Uterus (tissue), 4 donors: Measurements from ENCODE around the gene NFIL3. TPM values are rescaled to one million over a fixed set of nuclear protein-coding genes. Genes with fewer than 3 reads are reported as not detected.
"Not testable (repeated sequence)": the region's sequence is repeated elsewhere in the genome, so short reads cannot be mapped to it uniquely, and the experiment has no call there.

ENCODE experiments used
- DNase-seq, 2 donors: peaks; one replicate each; pipeline ENCODE4 v3.0.0-alpha.2; 2019 to 2020
- H3K27ac ChIP-seq, 2 donors: fragments of 200-600 bp; sonication (generic); 1 replicate in 1 of 2; 2 replicates in 1 of 2; pipeline ENCODE4 v1.5.1; 2016 to 2018
- H3K27me3 ChIP-seq, 2 donors: fragments of 200-600 bp; sonication (generic); one replicate each; pipeline ENCODE4 v1.5.1; 2018 to 2019; ENCODE audit warnings: control low read depth in 1 of 2
- H3K36me3 ChIP-seq, 2 donors: fragments of 200-600 bp; sonication (generic); one replicate each; pipeline ENCODE4 v1.5.1; 2019; ENCODE audit warnings: control low read depth in 1 of 2
- H3K4me1 ChIP-seq, 2 donors: fragments of 200-600 bp; sonication (generic); one replicate each; pipeline ENCODE4 v1.5.1; 2018 to 2019; ENCODE audit warnings: control low read depth in 1 of 2
- H3K4me3 ChIP-seq, 2 donors: fragments of 200-600 bp; sonication (generic); 1 replicate in 1 of 2; 2 replicates in 1 of 2; pipeline ENCODE4 v1.5.1; 2018 to 2019; ENCODE audit warnings: mild to moderate bottlenecking in 1 of 2
- H3K9me3 ChIP-seq, 2 donors: fragments of 200-600 bp; sonication (generic); one replicate each; pipeline ENCODE4 v1.5.1; 2019; ENCODE audit warnings: control low read depth in 1 of 2
- CTCF ChIP-seq, 4 experiments: fragments of 200-600 bp in 2 of 4; fragments of 450-650 bp in 2 of 4; sonication (generic) in 2 of 4; IDR thresholded peaks; one replicate each; pipeline ENCODE4 v1.5.1; 2016 to 2019; ENCODE audit warnings: antibody characterized with exemption in 4 of 4, mild to moderate bottlenecking in 2 of 4, moderate library complexity in 1 of 4
- POLR2A ChIP-seq, 2 donors: fragments of 450-650 bp; IDR thresholded peaks; one replicate each; pipeline ENCODE4 v1.6.1; 2016; ENCODE audit warnings: antibody characterized with exemption in 2 of 2, mild to moderate bottlenecking in 1 of 2, moderate library complexity in 1 of 2
- intact Hi-C: fragments of 100-400 bp; cut with DNase I; formaldehyde crosslinking; loops from one replicate; pipeline ENCODE4 v1.15.1; 2023; ENCODE audit warnings: low total_unique reads
- total RNA-seq, 4 donors: library from RNA; depleted of rRNA in 3 of 4; stranded (reverse); fragments of >200 nt in 3 of 4; gene quantifications; one replicate each; pipeline versions ENCODE4 v1.1.0 to v1.2.4, GENCODE V29; 2014 to 2023
- donor health status: DM: yes; HTN: yes; CAD: no.

NFIL3 gene
- total RNA-seq, 4 donors from 2014 or later: 28.5 to 74.7 (median 64.8) TPM

GRCh38 chr9:91379426-91379825 lies 44.2 kb downstream of the NFIL3 start:
- intact Hi-C loops: no loop called here
- no peak overlapping the region for H3K4me3 ChIP-seq
- no peak overlapping the region for H3K27ac ChIP-seq
- no peaks in the 10 kb centered on the region for H3K27me3 ChIP-seq
- no peak for TF ChIP-seq POLR2A (IDR thresholded peaks at IDR 0.05)
- no peak for TF ChIP-seq CTCF (IDR thresholded peaks at IDR 0.05)
- DNase-seq: no peak
- no peaks in the 10 kb centered on the region for H3K4me1 ChIP-seq
- no peaks in the 10 kb centered on the region for H3K36me3 ChIP-seq
- H3K9me3 ChIP-seq: no peaks in the 10 kb centered on the region

DNA sequence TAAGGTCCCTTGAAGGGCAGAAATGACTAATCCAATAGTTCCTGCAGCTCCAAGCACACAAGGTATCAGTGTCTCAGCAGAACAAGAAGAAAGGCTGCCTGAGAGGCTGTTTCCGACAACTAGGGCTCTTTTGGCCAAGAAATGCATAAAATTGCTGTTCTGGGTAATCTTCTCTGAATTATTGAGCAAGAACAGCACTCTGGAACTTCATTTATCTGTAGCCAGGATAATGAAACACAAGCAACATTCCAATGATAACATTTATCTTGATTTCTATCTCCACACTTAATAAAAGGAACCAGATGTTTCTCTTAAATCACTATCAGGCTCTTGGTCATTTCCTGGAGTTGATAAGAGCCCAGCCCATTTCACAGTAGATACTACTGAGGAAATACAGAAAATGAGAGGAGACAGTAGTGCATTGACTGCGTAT lies 44.9 kb downstream of the NFIL3 start:
- DNase-seq: peak in 1 of 2 donors; percentile 28
- Histone ChIP-seq H3K4me3 (no peak overlapping the region), H3K27ac (no peak overlapping the region), H3K27me3 (no peaks in the 10 kb centered on the region), H3K9me3 (no peaks in the 10 kb centered on the region), H3K4me1 (no peaks in the 10 kb centered on the region), H3K36me3 (no peaks in the 10 kb centered on the region)
- no peak for TF ChIP-seq POLR2A (IDR thresholded peaks at IDR 0.05)
- TF ChIP-seq CTCF (IDR thresholded peaks at IDR 0.05): no peak
- intact Hi-C loops: no loop called here

GRCh38 chr9:91378054-91378453 lies 45.6 kb downstream of the NFIL3 start:
- H3K27me3 ChIP-seq, H3K9me3 ChIP-seq, H3K4me1 ChIP-seq, H3K4me3 ChIP-seq, H3K27ac ChIP-seq, H3K36me3 ChIP-seq, intact Hi-C loops, DNase-seq: not testable (repeated sequence)

DNA sequence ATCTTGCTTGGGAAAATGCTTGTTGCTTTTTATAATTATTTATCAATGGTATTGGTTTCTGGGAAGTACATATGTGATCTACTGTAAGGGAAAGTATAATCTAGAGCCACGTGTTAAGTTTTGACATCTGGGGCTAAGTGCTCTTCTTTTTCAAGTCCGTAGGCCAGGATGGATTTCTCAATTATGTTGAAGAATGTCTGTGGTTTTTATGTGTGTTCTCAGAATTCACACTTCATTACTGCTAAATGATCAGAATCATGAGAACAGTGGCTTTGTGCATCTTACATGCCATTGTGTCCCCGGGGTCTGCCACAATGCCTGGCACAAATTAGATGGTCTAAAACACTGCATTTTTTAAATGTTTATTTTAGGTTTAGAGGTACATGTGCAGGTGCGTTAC lies 47.4 kb downstream of the NFIL3 start:
- no peak overlapping the region for H3K27ac ChIP-seq
- DNase-seq: no peak
- no peak overlapping the region for H3K4me3 ChIP-seq
- no peaks in the 10 kb centered on the region for H3K27me3 ChIP-seq
- H3K9me3 ChIP-seq: no peaks in the 10 kb centered on the region
- TF ChIP-seq POLR2A (IDR thresholded peaks at IDR 0.05) (no peak), CTCF (IDR thresholded peaks at IDR 0.05) (no peak)
- H3K4me1 ChIP-seq: no peaks in the 10 kb centered on the region
- intact Hi-C loops: no loop called here
- no peaks in the 10 kb centered on the region for H3K36me3 ChIP-seq

- Histone ChIP-seq H3K27ac (no peak overlapping the region), H3K9me3 (no peaks in the 10 kb centered on the region), H3K36me3 (no peaks in the 10 kb centered on the region), H3K4me1 (no peaks in the 10 kb centered on the region), H3K27me3 (no peaks in the 10 kb centered on the region), H3K4me3 (no peak overlapping the region)
- intact Hi-C loops: no loop called here
- no peak for TF ChIP-seq POLR2A (IDR thresholded peaks at IDR 0.05)
- TF ChIP-seq CTCF (IDR thresholded peaks at IDR 0.05): no peak
- no peak for DNase-seq
These were observed 48.7 kb downstream of the NFIL3 start for GRCh38 chr9:91374939-91375338.

GRCh38 chr9:91371894-91372293 lies 51.7 kb downstream of the NFIL3 start:
- no peaks in the 10 kb centered on the region for H3K36me3 ChIP-seq
- no peak overlapping the region for H3K27ac ChIP-seq
- no peaks in the 10 kb centered on the region for H3K27me3 ChIP-seq
- no peaks in the 10 kb centered on the region for H3K4me1 ChIP-seq
- intact Hi-C loops: no loop called here
- TF ChIP-seq CTCF (IDR thresholded peaks at IDR 0.05) (no peak), POLR2A (IDR thresholded peaks at IDR 0.05) (no peak)
- DNase-seq: no peak
- no peak overlapping the region for H3K4me3 ChIP-seq
- no peaks in the 10 kb centered on the region for H3K9me3 ChIP-seq

- DNase-seq, H3K36me3 ChIP-seq, H3K27ac ChIP-seq, H3K9me3 ChIP-seq, H3K4me1 ChIP-seq, intact Hi-C loops, H3K4me3 ChIP-seq, H3K27me3 ChIP-seq: not testable (repeated sequence)
These were observed 53.6 kb downstream of the NFIL3 start for GRCh38 chr9:91370006-91370405.
